ENCODE measurements around the gene MTA2.

- TF ChIP-seq ARNTL (CRISPR knock-in tag; IDR thresholded peaks at IDR 0.05; ENCODE audit: borderline replicate concordance, low read depth) (no peak), TSHZ2 (CRISPR knock-in tag; IDR thresholded peaks at IDR 0.05) (no peak), OSR1 (CRISPR knock-in tag; IDR thresholded peaks at IDR 0.05) (no peak), CREB5 (CRISPR knock-in tag; IDR thresholded peaks at IDR 0.05; ENCODE audit: low read depth) (no peak), CSDC2 (CRISPR knock-in tag; IDR thresholded peaks at IDR 0.05) (no peak), POU6F1 (CRISPR knock-in tag; IDR thresholded peaks at IDR 0.05; ENCODE audit: borderline replicate concordance, low read depth) (no peak), PPARA (CRISPR knock-in tag; IDR thresholded peaks at IDR 0.05; ENCODE audit: borderline replicate concordance) (no peak), CSRNP3 (CRISPR knock-in tag; IDR thresholded peaks at IDR 0.05) (no peak), ISL1 (CRISPR knock-in tag; IDR thresholded peaks at IDR 0.05) (no peak), GLIS3 (CRISPR knock-in tag; IDR thresholded peaks at IDR 0.05) (no peak), BACH2 (CRISPR knock-in tag; IDR thresholded peaks at IDR 0.05; ENCODE audit: borderline replicate concordance) (no peak), ZFP3 (CRISPR knock-in tag; IDR thresholded peaks at IDR 0.05) (no peak), ZFP30 (CRISPR knock-in tag; IDR thresholded peaks at IDR 0.05) (no peak)
Observed at GRCh38 chr11:62644220-62644619, 42.6 kb upstream of the MTA2 start.

Data from SK-N-SH treated with all-trans-retinoic acid at 6 μM for 48 hours (cell line).